ENCODE data around the gene TXNDC2. TPM values are rescaled to one million over a fixed set of nuclear protein-coding genes. Genes with fewer than 3 reads are reported as not detected.

The TXNDC2 gene
- total and polyA plus RNA-seq, 9 of the 15 experiments (the other 6 are each of a cell fraction or from before 2014, with no cell fraction given) = 1.2 to 4.9 (median 2.3) TPM

- TF ChIP-seq ZBTB11 (CRISPR knock-in tag; IDR thresholded peaks at IDR 0.05) (no peak), ZSCAN29 (IDR thresholded peaks at IDR 0.05) (0 out of 2 replicates have a peak, but pooled peaks have one; percentile 30), DACH1 (IDR thresholded peaks at IDR 0.05; ENCODE audit: partially characterized antibody) (no peak), ZNF239 (CRISPR knock-in tag; IDR thresholded peaks at IDR 0.05) (no peak), MAFG (tag; conservative IDR thresholded peaks at IDR 0.05) (peak; percentile 92), SMARCE1 (IDR thresholded peaks at IDR 0.05) (no peak; the same call in 1 of the 2 replicates), ZNF830 (CRISPR knock-in tag; IDR thresholded peaks at IDR 0.05) (no peak), KHSRP (IDR thresholded peaks at IDR 0.05) (no peak), MAFF (IDR thresholded peaks at IDR 0.05; ENCODE audit: low read length) (peak; percentile 88), RAD21 (CRISPR knock-in tag; conservative IDR thresholded peaks at IDR 0.05 in 1 of 2, IDR thresholded peaks at IDR 0.05 in 1 of 2) (0 out of 4 replicates have a peak, but pooled peaks of 1 of the 2 experiments have one; percentile 4), ZNF316 (IDR thresholded peaks at IDR 0.05) (peak; percentile 95), ZNF644 (tag; IDR thresholded peaks at IDR 0.05; ENCODE audit: low read depth) (no peak), MTA1 (IDR thresholded peaks at IDR 0.05; ENCODE audit: borderline replicate concordance) (no peak), CBFB (CRISPR knock-in tag; IDR thresholded peaks at IDR 0.05) (no peak), ZNF639 (CRISPR knock-in tag; conservative IDR thresholded peaks at IDR 0.05 in 1 of 2, IDR thresholded peaks at IDR 0.05 in 1 of 2) (peak in 1 of 2 experiments; percentile 56; a peak in 1 of 4 replicates), NFIC (IDR thresholded peaks at IDR 0.05) (no peak), PTTG1 (tag; IDR thresholded peaks at IDR 0.05; ENCODE audit: low read depth) (no peak), MAFK (IDR thresholded peaks at IDR 0.05; ENCODE audit: low read length) (peak; percentile 91), SFPQ (IDR thresholded peaks at IDR 0.05; ENCODE audit: low read depth, low read length) (no peak), NFATC3 (IDR thresholded peaks at IDR 0.05) (no peak), POLR2H (tag; IDR thresholded peaks at IDR 0.05; ENCODE audit: low read depth) (peak; percentile 37)
These were observed 32.4 kb downstream of the TXNDC2 start (continued) for GRCh38 chr18:9918016-9918680.

All from K562 (cell line).